ENCODE data around the gene RPL18A.

The RPL18A gene

DNA sequence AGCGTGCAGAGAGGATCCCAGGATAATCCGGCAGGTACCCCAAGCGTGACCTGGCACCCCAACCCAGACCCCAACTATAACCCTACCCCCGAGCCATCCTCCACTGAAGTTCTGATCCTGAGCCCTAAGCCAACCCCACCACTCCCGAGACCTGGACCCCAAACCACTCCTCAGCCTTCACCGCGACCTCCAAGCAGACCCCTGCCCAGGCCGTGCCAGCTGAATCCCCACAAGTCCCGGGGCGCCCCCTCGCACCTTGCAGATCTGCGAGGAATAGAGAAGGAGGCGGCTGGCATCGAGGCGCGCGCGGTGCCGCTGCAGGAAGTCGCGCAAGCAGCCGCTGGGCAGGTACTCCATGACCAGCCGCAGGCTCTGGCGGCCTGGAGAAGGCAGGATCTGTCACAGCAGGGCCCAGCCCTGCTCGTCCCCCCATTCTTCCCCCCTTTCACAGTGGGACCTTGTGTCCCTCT lies 28.3 kb upstream of the RPL18A start:
- in situ Hi-C loops (cut with HindIII; ENCODE audit: low pct_ligation_motif_present, low sequenced_read_pairs) = no loop called here
- no peak for DNase-seq
- Histone ChIP-seq H3K27ac (no peak overlapping the region), H3K27me3 (replicated peaks) (no peaks in the 10 kb centered on the region), H3K36me3 (replicated peaks) (no peaks in the 10 kb centered on the region), H3K4me3 (ENCODE audit: low read depth, low read length) (peak overlapping the region; percentile 36)
- no peak for TF ChIP-seq CTCF (IDR thresholded peaks at IDR 0.05; ENCODE audit: low read depth, low read length, missing control alignments)

GRCh38 chr19:17832443-17833208 lies 27.1 kb upstream of the RPL18A start:
- H3K4me3 ChIP-seq (ENCODE audit: low read depth, low read length) = no peak overlapping the region
- no peak for TF ChIP-seq CTCF (IDR thresholded peaks at IDR 0.05; ENCODE audit: low read depth, low read length, missing control alignments)
- DNase-seq = no peak
- H3K36me3 ChIP-seq (replicated peaks) = no peaks in the 10 kb centered on the region
- H3K27ac ChIP-seq = no peak overlapping the region
- H3K27me3 ChIP-seq (replicated peaks) = no peaks in the 10 kb centered on the region
- in situ Hi-C loops (cut with HindIII; ENCODE audit: low pct_ligation_motif_present, low sequenced_read_pairs) = no loop called here

GRCh38 chr19:17834350-17835181 lies 25.1 kb upstream of the RPL18A start:
- in situ Hi-C loops (cut with HindIII; ENCODE audit: low pct_ligation_motif_present, low sequenced_read_pairs) = no loop called here
- no peak overlapping the region for H3K27ac ChIP-seq
- H3K36me3 ChIP-seq (replicated peaks) = no peaks in the 10 kb centered on the region
- peak; percentile 43 for TF ChIP-seq CTCF (IDR thresholded peaks at IDR 0.05; ENCODE audit: low read depth, low read length, missing control alignments)
- H3K4me3 ChIP-seq (ENCODE audit: low read depth, low read length) = no peak overlapping the region
- no peak for DNase-seq
- H3K27me3 ChIP-seq (replicated peaks) = no peaks in the 10 kb centered on the region

GRCh38 chr19:17835182-17836006 lies 24.3 kb upstream of the RPL18A start:
- TF ChIP-seq CTCF (IDR thresholded peaks at IDR 0.05; ENCODE audit: low read depth, low read length, missing control alignments) = no peak
- H3K27me3 ChIP-seq (replicated peaks) = no peaks in the 10 kb centered on the region
- in situ Hi-C loops (cut with HindIII; ENCODE audit: low pct_ligation_motif_present, low sequenced_read_pairs) = no loop called here
- no peak overlapping the region for H3K4me3 ChIP-seq (ENCODE audit: low read depth, low read length)
- no peak for DNase-seq
- H3K36me3 ChIP-seq (replicated peaks) = no peaks in the 10 kb centered on the region
- H3K27ac ChIP-seq = no peak overlapping the region

GRCh38 chr19:17836530-17836929 lies 23.2 kb upstream of the RPL18A start:
- H3K36me3 ChIP-seq (replicated peaks) = no peaks in the 10 kb centered on the region
- DNase-seq = no peak
- TF ChIP-seq CTCF (IDR thresholded peaks at IDR 0.05; ENCODE audit: low read depth, low read length, missing control alignments) = no peak
- no peak overlapping the region for H3K27ac ChIP-seq
- no peaks in the 10 kb centered on the region for H3K27me3 ChIP-seq (replicated peaks)
- in situ Hi-C loops (cut with HindIII; ENCODE audit: low pct_ligation_motif_present, low sequenced_read_pairs) = no loop called here
- no peak overlapping the region for H3K4me3 ChIP-seq (ENCODE audit: low read depth, low read length)

All from brain microvascular endothelial cell (primary cell).